ENCODE results near the gene MYBPC1. TPM values are rescaled to one million over a fixed set of nuclear protein-coding genes. Genes with fewer than 3 reads are reported as not detected.

The MYBPC1 gene
- total and polyA plus RNA-seq, 2 of the 13 experiments (the other 11 are each of a cell fraction or from before 2014, with no cell fraction given) = 0.31 to 0.53 TPM

- no peak for TF ChIP-seq TCF7 (IDR thresholded peaks at IDR 0.05; ENCODE audit: low read depth)
- no peak for TF ChIP-seq HOXD1 (CRISPR knock-in tag; IDR thresholded peaks at IDR 0.05)
- TF ChIP-seq MAFK (conservative IDR thresholded peaks at IDR 0.05 in 1 of 2, IDR thresholded peaks at IDR 0.05 in 1 of 2; ENCODE audit: low read length in 2 of 2) = no peak
- peak; percentile 21; the same call in 1 of the 2 replicates for TF ChIP-seq FOSL2 (CRISPR knock-in tag; IDR thresholded peaks at IDR 0.05)
- TF ChIP-seq DPF2 (CRISPR knock-in tag; IDR thresholded peaks at IDR 0.05; ENCODE audit: borderline replicate concordance, low read depth) = no peak
- TF ChIP-seq CEBPG (CRISPR knock-in tag; IDR thresholded peaks at IDR 0.05) = peak; percentile 45; the same call in 1 of the 2 replicates
- TF ChIP-seq ZNF761 (CRISPR knock-in tag; conservative IDR thresholded peaks at IDR 0.05) = 0 out of 2 replicates have a peak, but pooled peaks have one; percentile 4
- TF ChIP-seq KDM5A (IDR thresholded peaks at IDR 0.05; ENCODE audit: borderline replicate concordance, low read length) = 0 out of 2 replicates have a peak, but pooled peaks have one; percentile 10
- TF ChIP-seq ZNF850 (CRISPR knock-in tag; conservative IDR thresholded peaks at IDR 0.05) = no peak
- no peak for TF ChIP-seq NFRKB (IDR thresholded peaks at IDR 0.05)
- TF ChIP-seq FOXK2 (IDR thresholded peaks at IDR 0.05) = no peak
- TF ChIP-seq XBP1 (CRISPR knock-in tag; IDR thresholded peaks at IDR 0.05) = no peak
- no peak for TF ChIP-seq RAD51 (IDR thresholded peaks at IDR 0.05; ENCODE audit: borderline replicate concordance)
- TF ChIP-seq, protein P1, sequence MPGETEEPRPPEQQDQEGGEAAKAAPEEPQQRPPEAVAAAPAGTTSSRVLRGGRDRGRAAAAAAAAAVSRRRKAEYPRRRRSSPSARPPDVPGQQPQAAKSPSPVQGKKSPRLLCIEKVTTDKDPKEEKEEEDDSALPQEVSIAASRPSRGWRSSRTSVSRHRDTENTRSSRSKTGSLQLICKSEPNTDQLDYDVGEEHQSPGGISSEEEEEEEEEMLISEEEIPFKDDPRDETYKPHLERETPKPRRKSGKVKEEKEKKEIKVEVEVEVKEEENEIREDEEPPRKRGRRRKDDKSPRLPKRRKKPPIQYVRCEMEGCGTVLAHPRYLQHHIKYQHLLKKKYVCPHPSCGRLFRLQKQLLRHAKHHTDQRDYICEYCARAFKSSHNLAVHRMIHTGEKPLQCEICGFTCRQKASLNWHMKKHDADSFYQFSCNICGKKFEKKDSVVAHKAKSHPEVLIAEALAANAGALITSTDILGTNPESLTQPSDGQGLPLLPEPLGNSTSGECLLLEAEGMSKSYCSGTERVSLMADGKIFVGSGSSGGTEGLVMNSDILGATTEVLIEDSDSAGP (CRISPR knock-in tag; IDR thresholded peaks at IDR 0.05; ENCODE audit: borderline replicate concordance) = no peak
- no peak for TF ChIP-seq CCAR2 (optimal IDR thresholded peaks at IDR 0.05; ENCODE audit: low read depth, low read length)
- TF ChIP-seq SP2 (CRISPR knock-in tag; IDR thresholded peaks at IDR 0.05) = no peak
- TF ChIP-seq ZNF720 (CRISPR knock-in tag; IDR thresholded peaks at IDR 0.05) = no peak
- no peak for TF ChIP-seq TSC22D2 (CRISPR knock-in tag; IDR thresholded peaks at IDR 0.05; ENCODE audit: borderline replicate concordance)
- no peak for TF ChIP-seq ZFP90 (CRISPR knock-in tag; IDR thresholded peaks at IDR 0.05; ENCODE audit: borderline replicate concordance)
- no peak for TF ChIP-seq ETS1 (CRISPR knock-in tag; IDR thresholded peaks at IDR 0.05)
- TF ChIP-seq JUND (CRISPR knock-in tag; IDR thresholded peaks at IDR 0.05) = no peak
- TF ChIP-seq KAT7 (CRISPR knock-in tag; IDR thresholded peaks at IDR 0.05; ENCODE audit: borderline replicate concordance) = no peak
- no peak for TF ChIP-seq NCOA2 (CRISPR knock-in tag; IDR thresholded peaks at IDR 0.05)
- TF ChIP-seq FOXJ3 (CRISPR knock-in tag; IDR thresholded peaks at IDR 0.05; ENCODE audit: borderline replicate concordance) = no peak
- TF ChIP-seq ZNF816 (CRISPR knock-in tag; IDR thresholded peaks at IDR 0.05; ENCODE audit: borderline replicate concordance) = no peak
- TF ChIP-seq HHEX (CRISPR knock-in tag; IDR thresholded peaks at IDR 0.05) = no peak
- TF ChIP-seq ZNF225 (CRISPR knock-in tag; IDR thresholded peaks at IDR 0.05) = no peak
- no peak for TF ChIP-seq CBX5 (CRISPR knock-in tag; IDR thresholded peaks at IDR 0.05; ENCODE audit: borderline replicate concordance)
- no peak for TF ChIP-seq ZNF24 (IDR thresholded peaks at IDR 0.05)
- TF ChIP-seq CBX1 (IDR thresholded peaks at IDR 0.05; ENCODE audit: low read depth) = no peak
- TF ChIP-seq ZNF558 (CRISPR knock-in tag; IDR thresholded peaks at IDR 0.05; ENCODE audit: borderline replicate concordance) = no peak
- TF ChIP-seq IRF9 (CRISPR knock-in tag; IDR thresholded peaks at IDR 0.05; ENCODE audit: borderline replicate concordance) = no peak
- TF ChIP-seq ZNF776 (CRISPR knock-in tag; IDR thresholded peaks at IDR 0.05) = no peak
Measured at GRCh38 chr12:101695706-101696105, 100.9 kb downstream of the MYBPC1 start (continued).
